H9 (cell line): ENCODE measurements around the gene CEP112. TPM values are rescaled to one million over a fixed set of nuclear protein-coding genes. Genes with fewer than 3 reads are reported as not detected.

Source experiments
- DNase-seq: peaks from one replicate; pipeline ENCODE4 v3.0.0-alpha.2; 2017
- H2AFZ ChIP-seq: one replicate; pipeline ENCODE4 v1.6.1; 2013; ENCODE audit warnings: mild to moderate bottlenecking, low read length, control low read depth, moderate library complexity
- H2AK5ac ChIP-seq: 2 replicates; pipeline ENCODE4 v1.6.1; 2013; ENCODE audit warnings: low read length, control low read depth, mixed read lengths; ENCODE audit not compliant: insufficient read length
- H2BK120ac ChIP-seq: one replicate; pipeline ENCODE4 v1.6.1; 2013; ENCODE audit warnings: low read depth, mild to moderate bottlenecking, low read length, control low read depth, inconsistent platforms; ENCODE audit not compliant: poor library complexity, severe bottlenecking
- H2BK12ac ChIP-seq: 2 replicates; pipeline ENCODE4 v1.6.1; 2013; ENCODE audit warnings: low read length, control low read depth, mixed read lengths, low read depth; ENCODE audit not compliant: insufficient read length
- H2BK15ac ChIP-seq: 2 replicates; pipeline ENCODE4 v1.6.1; 2013; ENCODE audit warnings: low read depth, low read length, control low read depth
- H2BK20ac ChIP-seq: one replicate; pipeline ENCODE4 v1.6.1; 2013; ENCODE audit warnings: low read depth, mild to moderate bottlenecking, low read length, control low read depth, inconsistent platforms; ENCODE audit not compliant: poor library complexity, severe bottlenecking
- H2BK5ac ChIP-seq: 2 replicates; pipeline ENCODE4 v1.6.1; 2013; ENCODE audit warnings: low read length, control low read depth, mixed read lengths; ENCODE audit not compliant: insufficient read length
- H3K14ac ChIP-seq: 2 replicates; pipeline ENCODE4 v1.6.1; 2013; ENCODE audit warnings: low read length, control low read depth; ENCODE audit not compliant: insufficient read depth
- H3K18ac ChIP-seq: 2 replicates; pipeline ENCODE4 v1.6.1; 2013; ENCODE audit warnings: low read depth, mild to moderate bottlenecking, mixed read lengths, low read length, control low read depth; ENCODE audit not compliant: insufficient read length
- H3K23ac ChIP-seq: 2 replicates; pipeline ENCODE4 v1.6.1; 2013; ENCODE audit warnings: low read length, control low read depth, mixed read lengths, low read depth; ENCODE audit not compliant: insufficient read length
- H3K23me2 ChIP-seq: 2 replicates; pipeline ENCODE4 v1.6.1; 2013; ENCODE audit warnings: low read depth, mild to moderate bottlenecking, mixed read lengths, low read length, control low read depth; ENCODE audit not compliant: insufficient read length, poor library complexity, severe bottlenecking
- H3K27ac ChIP-seq: 2 replicates; pipeline ENCODE4 v1.5.1; 2013; ENCODE audit warnings: low read length, control low read depth, mixed read lengths, low read depth; ENCODE audit not compliant: insufficient read length
- H3K27me3 ChIP-seq: 2 replicates; pipeline ENCODE4 v1.6.1; 2013; ENCODE audit warnings: low read length, control low read depth, inconsistent platforms; ENCODE audit not compliant: insufficient read depth
- H3K4ac ChIP-seq: 2 replicates; pipeline ENCODE4 v1.6.1; 2013; ENCODE audit warnings: low read depth, mild to moderate bottlenecking, control low read depth, inconsistent platforms, low read length, moderate library complexity
- H3K4me1 ChIP-seq: 2 replicates; pipeline ENCODE4 v1.6.1; 2013; ENCODE audit warnings: low read length, control low read depth, inconsistent platforms; ENCODE audit not compliant: insufficient read depth
- H3K4me2 ChIP-seq: 2 replicates; pipeline ENCODE4 v1.6.1; 2013; ENCODE audit warnings: low read length, control low read depth, mixed read lengths; ENCODE audit not compliant: insufficient read length, insufficient read depth
- H3K56ac ChIP-seq: 2 replicates; pipeline ENCODE4 v1.6.1; 2013; ENCODE audit warnings: low read depth, mild to moderate bottlenecking, mixed read lengths, low read length, control low read depth; ENCODE audit not compliant: insufficient read length
- H3K79me1 ChIP-seq: 2 replicates; pipeline ENCODE4 v1.6.1; 2013; ENCODE audit warnings: low read depth, mild to moderate bottlenecking, moderate library complexity, low read length, control low read depth, inconsistent platforms; ENCODE audit not compliant: insufficient read depth, poor library complexity, severe bottlenecking
- H3K79me2 ChIP-seq: 2 replicates; pipeline ENCODE4 v1.6.1; 2013; ENCODE audit warnings: low read length, control low read depth, inconsistent platforms; ENCODE audit not compliant: insufficient read depth
- H3K9ac ChIP-seq: 2 replicates; pipeline ENCODE4 v1.6.1; 2013; ENCODE audit warnings: low read length, control low read depth, mixed read lengths; ENCODE audit not compliant: insufficient read length; ENCODE audit errors: extremely low read depth
- H3K9me3 ChIP-seq: one replicate; pipeline ENCODE4 v1.6.1; 2013; ENCODE audit warnings: low read depth, low read length, inconsistent platforms; ENCODE audit not compliant: control insufficient read depth
- H3T11ph ChIP-seq: one replicate; pipeline ENCODE4 v1.6.1; 2013; ENCODE audit warnings: mild to moderate bottlenecking, low read length, control low read depth, inconsistent platforms
- H4K20me1 ChIP-seq: one replicate; pipeline ENCODE4 v1.6.1; 2013; ENCODE audit not compliant: control insufficient read depth, insufficient read length, insufficient read depth
- H4K5ac ChIP-seq: 2 replicates; pipeline ENCODE4 v1.6.1; 2013; ENCODE audit warnings: low read depth, mild to moderate bottlenecking, mixed read lengths, low read length, control low read depth; ENCODE audit not compliant: insufficient read length
- H4K8ac ChIP-seq: replicated peaks from 2 replicates; pipeline ENCODE4 v1.6.1; 2013; ENCODE audit warnings: low read length, control low read depth, mixed read lengths, low read depth; ENCODE audit not compliant: insufficient read length
- H4K91ac ChIP-seq: 2 replicates; pipeline ENCODE4 v1.6.1; 2013; ENCODE audit warnings: low read depth, mild to moderate bottlenecking, moderate library complexity, mixed read lengths, low read length, control low read depth; ENCODE audit not compliant: insufficient read length
- H3K27ac Mint-ChIP-seq, 3 experiments: 2 replicates in 2 of 3; 3 replicates in 1 of 3; pipeline ENCODE4 v1.8.0; 2020 to 2021; ENCODE audit warnings: mixed read lengths in 3 of 3, mild to moderate bottlenecking in 1 of 3, moderate library complexity in 1 of 3
- H3K27me3 Mint-ChIP-seq: 2 replicates; pipeline ENCODE4 v1.8.0; 2021; ENCODE audit warnings: low read depth, mild to moderate bottlenecking, moderate library complexity, mixed read lengths
- H3K36me3 Mint-ChIP-seq, 3 experiments: 2 replicates in 2 of 3; 3 replicates in 1 of 3; pipeline ENCODE4 v1.8.0; 2020 to 2021; ENCODE audit warnings: low read depth in 3 of 3, mixed read lengths in 3 of 3; ENCODE audit not compliant: insufficient read depth in 1 of 3
- H3K4me1 Mint-ChIP-seq, 2 experiments: 2 replicates each; pipeline ENCODE4 v1.8.0; 2020; ENCODE audit warnings: mixed read lengths in 2 of 2
- H3K4me3 Mint-ChIP-seq, 2 experiments: 2 replicates in 1 of 2; 3 replicates in 1 of 2; pipeline ENCODE4 v1.8.0; 2020 to 2021; ENCODE audit warnings: mild to moderate bottlenecking in 2 of 2, mixed read lengths in 2 of 2, moderate library complexity in 1 of 2
- H3K9me3 Mint-ChIP-seq, 2 experiments: 2 replicates in 1 of 2; 3 replicates in 1 of 2; pipeline ENCODE4 v1.8.0; 2020; ENCODE audit warnings: mild to moderate bottlenecking in 2 of 2, mixed read lengths in 2 of 2, moderate library complexity in 1 of 2
- CTCF ChIP-seq: fragments of 200-600 bp; sonication (generic); conservative IDR thresholded peaks from 3 replicates; pipeline ENCODE4 v1.8.0; 2021; ENCODE audit warnings: antibody characterized with exemption, mild to moderate bottlenecking
- WGBS: extraction: QIAGEN DNeasy Blood & Tissue Kit; methylation state at CpG from one replicate; pipeline ENCODE4 v1.1.7; 2013; ENCODE audit warnings: missing lambda C conversion rate, low lambda C conversion rate, mixed read lengths; ENCODE audit not compliant: insufficient read length; ENCODE audit errors: extremely low coverage; 5-methylcytosine and 5-hydroxymethylcytosine counted together
- total RNA-seq: library from RNA; stranded (reverse); gene quantifications from 2 replicates; pipeline ENCODE4 v1.2.1, GENCODE V29; 2021

CEP112 gene
- total RNA-seq, 1 experiment from 2014 or later, result 5.4 TPM

GRCh38 chr17:66043419-66043818 lies 148.5 kb downstream of the CEP112 start:
- no peak overlapping the region for H2BK5ac ChIP-seq
- no CpG with 5 or more reads among the region's 3 CpGs for WGBS
- H3K56ac ChIP-seq, result no peak overlapping the region
- no peaks in the 10 kb centered on the region for H3K79me1 ChIP-seq
- H3K4ac ChIP-seq, result no peak overlapping the region
- H2AK5ac ChIP-seq, result no peak overlapping the region
- no peaks in the 10 kb centered on the region; the same call in 1 of the 2 replicates for H3K79me2 ChIP-seq
- H3K9me3 ChIP-seq, result no peaks in the 10 kb centered on the region
- H4K91ac ChIP-seq, result no peak overlapping the region
- H3K4me1 Mint-ChIP-seq, result no peaks in the 10 kb centered on the region
- DNase-seq, result no peak
- H3K18ac ChIP-seq, result no peak overlapping the region
- no peaks in the 10 kb centered on the region for H4K20me1 ChIP-seq
- H3K9me3 Mint-ChIP-seq, result no peaks in the 10 kb centered on the region
- H3K4me1 ChIP-seq, result no peaks in the 10 kb centered on the region
- no peak overlapping the region for H3K23ac ChIP-seq
- H2BK12ac ChIP-seq, result no peak overlapping the region
- no peak overlapping the region for H4K8ac ChIP-seq
- H3K27ac Mint-ChIP-seq, result no peak overlapping the region
- H3K27me3 Mint-ChIP-seq, result no peaks in the 10 kb centered on the region
- no peak overlapping the region for H4K5ac ChIP-seq
- H2BK120ac ChIP-seq, result no peak overlapping the region
- H3T11ph ChIP-seq, result no peak overlapping the region
- H3K27me3 ChIP-seq, result no peaks in the 10 kb centered on the region
- H3K14ac ChIP-seq, result no peak overlapping the region
- H3K27ac ChIP-seq, result no peak overlapping the region
- H2AFZ ChIP-seq, result no peak overlapping the region
- H3K36me3 Mint-ChIP-seq, result no peaks in the 10 kb centered on the region
- no peaks in the 10 kb centered on the region for H3K23me2 ChIP-seq
- no peak overlapping the region for H3K9ac ChIP-seq
- no peak for TF ChIP-seq CTCF
- no peak overlapping the region for H3K4me3 Mint-ChIP-seq
- H3K4me2 ChIP-seq, result no peak overlapping the region
- no peak overlapping the region for H2BK15ac ChIP-seq
- H2BK20ac ChIP-seq, result no peak overlapping the region
